ENCODE results near the gene TXNDC17. TPM values are rescaled to one million over a fixed set of nuclear protein-coding genes. Genes with fewer than 3 reads are reported as not detected.
"Not testable (repeated sequence)": the region's sequence is repeated elsewhere in the genome, so short reads cannot be mapped to it uniquely, and the experiment has no call there.

TXNDC17 gene
- total RNA-seq, 1 experiment from 2014 or later = 75.4 TPM

- Histone ChIP-seq H3K4me2 (ENCODE audit: low read depth, low read length, poor library complexity, severe bottlenecking) (peak overlapping the region; percentile 80), H4K20me1 (ENCODE audit: insufficient read depth, low read depth, low read length) (no peaks in the 10 kb centered on the region), H2AFZ (ENCODE audit: low read length) (no peak overlapping the region), H3K4me1 (ENCODE audit: low read length) (peaks cover 50% of the 10 kb centered on the region), H3K79me2 (ENCODE audit: low read length) (peaks cover 36% of the 10 kb centered on the region), H3K9me2 (replicated peaks; ENCODE audit: insufficient read depth, low read length) (no peaks in the 10 kb centered on the region), H3K27me3 (ENCODE audit: low read length) (no peaks in the 10 kb centered on the region), H3K36me3 (ENCODE audit: insufficient read depth, low read length) (peaks cover 8% of the 10 kb centered on the region; the same call in 1 of the 2 replicates), H3K27ac (ENCODE audit: low read length) (peak overlapping the region; percentile 92), H3K4me3 (ENCODE audit: low read length) (peak overlapping the region; percentile 67), H3K9me3 (ENCODE audit: low read length) (no peaks in the 10 kb centered on the region), H3K9ac (ENCODE audit: low read length) (peak overlapping the region; percentile 76)
- DNase-seq = no peak
Observed at GRCh38 chr17:6660101-6660500, 19.2 kb downstream of the TXNDC17 start.

- H3K4me2 ChIP-seq (ENCODE audit: low read depth, low read length, poor library complexity, severe bottlenecking) = peak overlapping the region; percentile 80
- H3K27ac ChIP-seq (ENCODE audit: low read length) = peak overlapping the region; percentile 92
- no peak overlapping the region for H2AFZ ChIP-seq (ENCODE audit: low read length)
- H3K4me3 ChIP-seq (ENCODE audit: low read length) = peak overlapping the region; percentile 67
- peaks cover 8% of the 10 kb centered on the region; the same call in 1 of the 2 replicates for H3K36me3 ChIP-seq (ENCODE audit: insufficient read depth, low read length)
- H3K79me2 ChIP-seq (ENCODE audit: low read length) = peaks cover 38% of the 10 kb centered on the region
- H3K9me2 ChIP-seq (replicated peaks; ENCODE audit: insufficient read depth, low read length) = no peaks in the 10 kb centered on the region
- DNase-seq = peak; percentile 88
- no peaks in the 10 kb centered on the region for H3K9me3 ChIP-seq (ENCODE audit: low read length)
- H3K4me1 ChIP-seq (ENCODE audit: low read length) = peaks cover 52% of the 10 kb centered on the region
- H3K27me3 ChIP-seq (ENCODE audit: low read length) = no peaks in the 10 kb centered on the region
- peak overlapping the region; percentile 76 for H3K9ac ChIP-seq (ENCODE audit: low read length)
- H4K20me1 ChIP-seq (ENCODE audit: insufficient read depth, low read depth, low read length) = no peaks in the 10 kb centered on the region
Observed at GRCh38 chr17:6660805-6661463, 20.1 kb downstream of the TXNDC17 start.

DNA sequence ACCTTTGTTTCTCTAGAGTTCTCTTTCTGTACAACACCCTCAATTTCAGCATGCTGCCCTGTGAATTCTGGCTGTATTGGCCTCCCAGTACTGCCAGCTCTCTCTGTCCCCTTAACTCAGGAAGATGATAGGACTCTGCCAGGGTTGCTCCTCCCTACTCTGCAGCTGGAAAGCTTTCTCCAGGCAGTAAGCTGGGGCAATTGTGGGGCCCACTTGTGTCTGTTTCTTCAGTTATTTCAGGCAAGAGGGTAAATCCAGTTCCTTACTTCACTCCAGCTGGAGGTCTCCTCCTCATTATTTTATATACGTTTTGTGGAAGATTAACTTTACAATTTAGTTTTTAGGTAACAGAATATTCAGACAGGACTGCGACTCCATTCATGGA, 20.6 kb downstream of the TXNDC17 start:
- Histone ChIP-seq H3K4me2 (ENCODE audit: low read depth, low read length, poor library complexity, severe bottlenecking) (peak overlapping the region; percentile 80), H4K20me1 (ENCODE audit: insufficient read depth, low read depth, low read length) (no peaks in the 10 kb centered on the region), H3K9me3 (ENCODE audit: low read length) (no peaks in the 10 kb centered on the region), H3K27ac (ENCODE audit: low read length) (peak overlapping the region; percentile 92), H3K4me1 (ENCODE audit: low read length) (peaks cover 52% of the 10 kb centered on the region), H3K79me2 (ENCODE audit: low read length) (peaks cover 38% of the 10 kb centered on the region), H3K27me3 (ENCODE audit: low read length) (no peaks in the 10 kb centered on the region), H3K36me3 (ENCODE audit: insufficient read depth, low read length) (peaks cover 8% of the 10 kb centered on the region; the same call in 1 of the 2 replicates), H3K4me3 (ENCODE audit: low read length) (peak overlapping the region; percentile 67), H3K9ac (ENCODE audit: low read length) (peak overlapping the region; percentile 76), H2AFZ (ENCODE audit: low read length) (no peak overlapping the region), H3K9me2 (replicated peaks; ENCODE audit: insufficient read depth, low read length) (no peaks in the 10 kb centered on the region)
- no peak for DNase-seq

DNA sequence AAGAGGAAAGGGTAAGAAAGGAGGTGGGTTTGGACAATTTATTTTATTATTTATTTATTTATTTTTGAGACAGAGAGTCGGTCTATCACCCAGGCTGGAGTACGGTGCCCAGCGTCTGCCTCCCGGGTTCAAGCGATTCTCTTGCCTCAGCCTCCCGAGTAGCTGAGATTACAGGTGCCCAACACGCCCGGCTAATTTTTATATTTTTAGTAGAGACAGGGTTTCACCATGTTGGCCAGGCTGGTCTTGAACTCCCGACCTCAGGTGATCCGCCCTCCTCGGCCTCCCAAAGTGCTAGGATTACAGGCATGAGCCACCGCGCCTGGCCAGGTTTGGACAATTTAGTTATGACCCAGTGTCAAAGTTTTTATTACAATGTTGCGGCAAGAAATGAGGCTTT, 22.3 kb downstream of the TXNDC17 start:
- peak overlapping the region; percentile 52 for H3K9ac ChIP-seq (ENCODE audit: low read length)
- not testable (repeated sequence) for H4K20me1 ChIP-seq (ENCODE audit: insufficient read depth, low read depth, low read length); H3K9me3 ChIP-seq (ENCODE audit: low read length); H2AFZ ChIP-seq (ENCODE audit: low read length); H3K36me3 ChIP-seq (ENCODE audit: insufficient read depth, low read length); H3K27me3 ChIP-seq (ENCODE audit: low read length); H3K9me2 ChIP-seq (replicated peaks; ENCODE audit: insufficient read depth, low read length); H3K4me3 ChIP-seq (ENCODE audit: low read length); DNase-seq
- peaks cover 25% of the 10 kb centered on the region for H3K79me2 ChIP-seq (ENCODE audit: low read length)
- peak overlapping the region; percentile 92 for H3K27ac ChIP-seq (ENCODE audit: low read length)
- peaks cover 44% of the 10 kb centered on the region for H3K4me1 ChIP-seq (ENCODE audit: low read length)
- H3K4me2 ChIP-seq (ENCODE audit: low read depth, low read length, poor library complexity, severe bottlenecking) = peak overlapping the region; percentile 80

DNA sequence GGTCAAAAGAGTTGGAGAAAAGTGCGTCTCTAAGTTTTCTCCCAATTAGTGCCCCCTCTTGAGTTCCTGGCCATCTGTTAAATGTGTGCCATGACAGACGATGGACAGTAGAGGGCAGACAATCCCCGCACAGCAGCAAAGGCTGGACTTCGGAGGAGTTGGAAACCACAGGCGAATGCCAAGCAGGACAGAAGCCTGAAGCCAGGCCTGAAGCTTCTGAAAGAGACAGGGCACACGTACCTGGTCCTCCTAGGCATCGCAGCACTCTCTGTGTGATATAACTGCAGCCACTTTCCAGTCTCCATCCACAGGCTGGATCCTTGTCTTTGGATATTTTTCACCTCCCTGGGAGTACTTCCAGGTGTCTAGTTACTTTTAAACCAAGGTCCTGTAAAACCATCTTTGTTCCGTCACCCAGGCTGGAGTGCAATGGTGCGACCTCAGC, 25.2 kb downstream of the TXNDC17 start:
- peaks cover 8% of the 10 kb centered on the region; the same call in 1 of the 2 replicates for H3K36me3 ChIP-seq (ENCODE audit: insufficient read depth, low read length)
- peaks cover 27% of the 10 kb centered on the region for H3K4me1 ChIP-seq (ENCODE audit: low read length)
- H3K9ac ChIP-seq (ENCODE audit: low read length) = no peak overlapping the region
- no peak overlapping the region for H3K27ac ChIP-seq (ENCODE audit: low read length)
- H3K27me3 ChIP-seq (ENCODE audit: low read length) = no peaks in the 10 kb centered on the region
- H4K20me1 ChIP-seq (ENCODE audit: insufficient read depth, low read depth, low read length) = no peaks in the 10 kb centered on the region
- H3K4me3 ChIP-seq (ENCODE audit: low read length) = no peak overlapping the region
- H3K9me3 ChIP-seq (ENCODE audit: low read length) = no peaks in the 10 kb centered on the region
- peaks cover 22% of the 10 kb centered on the region for H3K79me2 ChIP-seq (ENCODE audit: low read length)
- H3K9me2 ChIP-seq (replicated peaks; ENCODE audit: insufficient read depth, low read length) = no peaks in the 10 kb centered on the region
- DNase-seq = peak; percentile 76
- no peak overlapping the region for H3K4me2 ChIP-seq (ENCODE audit: low read depth, low read length, poor library complexity, severe bottlenecking)
- no peak overlapping the region for H2AFZ ChIP-seq (ENCODE audit: low read length)

GRCh38 chr17:6666557-6666956, 25.7 kb downstream of the TXNDC17 start:
- H3K4me1 ChIP-seq (ENCODE audit: low read length) = peaks cover 22% of the 10 kb centered on the region
- DNase-seq = no peak
- no peak overlapping the region for H3K27ac ChIP-seq (ENCODE audit: low read length)
- no peak overlapping the region for H2AFZ ChIP-seq (ENCODE audit: low read length)
- no peak overlapping the region for H3K9ac ChIP-seq (ENCODE audit: low read length)
- H3K79me2 ChIP-seq (ENCODE audit: low read length) = peaks cover 19% of the 10 kb centered on the region
- no peaks in the 10 kb centered on the region for H4K20me1 ChIP-seq (ENCODE audit: insufficient read depth, low read depth, low read length)
- no peaks in the 10 kb centered on the region for H3K9me2 ChIP-seq (replicated peaks; ENCODE audit: insufficient read depth, low read length)
- no peaks in the 10 kb centered on the region for H3K9me3 ChIP-seq (ENCODE audit: low read length)
- no peaks in the 10 kb centered on the region for H3K27me3 ChIP-seq (ENCODE audit: low read length)
- H3K36me3 ChIP-seq (ENCODE audit: insufficient read depth, low read length) = peaks cover 8% of the 10 kb centered on the region; the same call in 1 of the 2 replicates
- H3K4me3 ChIP-seq (ENCODE audit: low read length) = no peak overlapping the region
- no peak overlapping the region for H3K4me2 ChIP-seq (ENCODE audit: low read depth, low read length, poor library complexity, severe bottlenecking)

GRCh38 chr17:6667516-6667915, 26.7 kb downstream of the TXNDC17 start:
- H3K27me3 ChIP-seq (ENCODE audit: low read length) = no peaks in the 10 kb centered on the region
- H3K36me3 ChIP-seq (ENCODE audit: insufficient read depth, low read length) = peaks cover 8% of the 10 kb centered on the region; the same call in 1 of the 2 replicates
- no peak overlapping the region for H3K4me3 ChIP-seq (ENCODE audit: low read length)
- H3K9me2 ChIP-seq (replicated peaks; ENCODE audit: insufficient read depth, low read length) = no peaks in the 10 kb centered on the region
- no peak overlapping the region for H3K9ac ChIP-seq (ENCODE audit: low read length)
- H3K79me2 ChIP-seq (ENCODE audit: low read length) = peaks cover 15% of the 10 kb centered on the region; the same call in 1 of the 2 replicates
- H4K20me1 ChIP-seq (ENCODE audit: insufficient read depth, low read depth, low read length) = no peaks in the 10 kb centered on the region
- H3K4me1 ChIP-seq (ENCODE audit: low read length) = peaks cover 14% of the 10 kb centered on the region
- H2AFZ ChIP-seq (ENCODE audit: low read length) = no peak overlapping the region
- no peaks in the 10 kb centered on the region for H3K9me3 ChIP-seq (ENCODE audit: low read length)
- DNase-seq = no peak
- H3K4me2 ChIP-seq (ENCODE audit: low read depth, low read length, poor library complexity, severe bottlenecking) = no peak overlapping the region
- no peak overlapping the region for H3K27ac ChIP-seq (ENCODE audit: low read length)

GRCh38 chr17:6668219-6668618, 27.4 kb downstream of the TXNDC17 start:
- Histone ChIP-seq H3K9me3 (ENCODE audit: low read length) (no peaks in the 10 kb centered on the region), H3K27me3 (ENCODE audit: low read length) (no peaks in the 10 kb centered on the region), H2AFZ (ENCODE audit: low read length) (no peak overlapping the region), H3K9me2 (replicated peaks; ENCODE audit: insufficient read depth, low read length) (no peaks in the 10 kb centered on the region), H3K4me1 (ENCODE audit: low read length) (peaks cover 8% of the 10 kb centered on the region; the same call in 1 of the 2 replicates), H3K9ac (ENCODE audit: low read length) (no peak overlapping the region), H3K4me2 (ENCODE audit: low read depth, low read length, poor library complexity, severe bottlenecking) (no peak overlapping the region), H3K79me2 (ENCODE audit: low read length) (peaks cover 10% of the 10 kb centered on the region; the same call in 1 of the 2 replicates), H3K4me3 (ENCODE audit: low read length) (no peak overlapping the region), H4K20me1 (ENCODE audit: insufficient read depth, low read depth, low read length) (no peaks in the 10 kb centered on the region), H3K36me3 (ENCODE audit: insufficient read depth, low read length) (peaks cover 8% of the 10 kb centered on the region; the same call in 1 of the 2 replicates), H3K27ac (ENCODE audit: low read length) (no peak overlapping the region)
- no peak for DNase-seq

Measured in Karpas-422 (cell line).